K562 (cell line): ENCODE results near the gene AFF3. TPM values are rescaled to one million over a fixed set of nuclear protein-coding genes. Genes with fewer than 3 reads are reported as not detected.

Source experiments
- ATAC-seq: fragments of 200-7000 bp; cut with Tn5 transposase; 3 replicates; pipeline ENCODE4 v1.9.1; 2020; ENCODE audit warnings: moderate library complexity
- BruUV-seq: library from RNA; stranded (reverse); fragments of 400-500 nt; replicated peaks from 2 replicates; lab custom pipeline; 2021; lab: Mats Ljungman, UMichigan
- CTCF ChIA-PET: fragments of 300-600 bp; formaldehyde crosslinking; extraction: SDS; loops from one replicate; lab custom pipeline; 2021; ENCODE audit warnings: low intra/inter-chr PET ratio; lab: Yijun Ruan, JAX
- POLR2A ChIA-PET: fragments of 300-600, 350-650 bp; sonication (Branson Sonifier 250); formaldehyde crosslinking; extraction: SDS; loops from one replicate; lab custom pipeline; 2021; ENCODE audit warnings: antibody characterized with exemption, inconsistent platforms; lab: Yijun Ruan, JAX
- DNase-seq, 4 experiments: peaks; one replicate each; pipeline versions ENCODE4 v3.0.0 to v3.0.0-alpha.2; 2011 to 2018; ENCODE audit warnings: low spot score in 3 of 4, mixed read lengths in 3 of 4; ENCODE audit errors: extremely low read depth in 1 of 4
- FAIRE-seq: peaks from 2 replicates; lab custom pipeline; 2011; peaks lifted over from hg19 to GRCh38; lab: Jason Lieb, UNC
- H2AFZ ChIP-seq: 2 replicates; pipeline ENCODE4 v1.6.0; 2011; ENCODE audit warnings: low read depth, low read length, control low read depth, inconsistent platforms
- H3K27ac ChIP-seq: fragments of 200-600 bp; 3 replicates; pipeline ENCODE4 v1.8.0; 2011; ENCODE audit warnings: low read depth, mild to moderate bottlenecking, control low read depth, inconsistent platforms, low read length, moderate library complexity, mixed read lengths; ENCODE audit errors: extremely low read depth
- H3K27me3 ChIP-seq, 2 experiments: fragments of 300-600 bp in 1 of 2; 2 replicates in 1 of 2; 3 replicates in 1 of 2; pipeline versions ENCODE4 v1.6.0 to v1.8.0; 2011; ENCODE audit warnings: inconsistent platforms in 2 of 2, low read length in 2 of 2, mild to moderate bottlenecking in 1 of 2, mixed read lengths in 1 of 2, moderate library complexity in 1 of 2; ENCODE audit not compliant: control insufficient read depth in 2 of 2, insufficient read depth in 2 of 2
- H3K36me3 ChIP-seq: fragments of 300-600 bp; 3 replicates; pipeline ENCODE4 v1.8.0; 2011; ENCODE audit warnings: mild to moderate bottlenecking, low read length, inconsistent platforms; ENCODE audit not compliant: control insufficient read depth, insufficient read depth
- H3K4me1 ChIP-seq, 2 experiments: fragments of 200-600 bp in 1 of 2; replicated peaks in 1 of 2; 2 replicates in 1 of 2; 3 replicates in 1 of 2; pipeline versions ENCODE4 v1.5.1 to v1.8.0; 2011; ENCODE audit warnings: inconsistent platforms in 2 of 2, low read length in 2 of 2, mild to moderate bottlenecking in 1 of 2, mixed read lengths in 1 of 2, moderate library complexity in 1 of 2; ENCODE audit not compliant: control insufficient read depth in 2 of 2, insufficient read depth in 2 of 2
- H3K4me2 ChIP-seq: 2 replicates; pipeline ENCODE4 v1.6.1; 2011; ENCODE audit warnings: low read length, control low read depth, inconsistent platforms, mixed read lengths; ENCODE audit not compliant: insufficient read depth
- H3K4me3 ChIP-seq: fragments of 200-600 bp; sonication (generic), shearing (Covaris generic); 2 replicates; pipeline ENCODE4 v1.5.1; 2016; ENCODE audit warnings: control low read depth, inconsistent platforms
- H3K79me2 ChIP-seq: fragments of 200-600 bp; 3 replicates; pipeline ENCODE4 v1.8.0; 2011; ENCODE audit warnings: low read length, inconsistent platforms; ENCODE audit not compliant: control insufficient read depth, insufficient read depth
- H3K9ac ChIP-seq, 2 experiments: 2 replicates each; pipeline versions ENCODE4 v1.6.0 to v1.6.1; 2011; ENCODE audit warnings: low read depth in 2 of 2, low read length in 2 of 2, control low read depth in 1 of 2, inconsistent platforms in 1 of 2, mild to moderate bottlenecking in 1 of 2, mixed read lengths in 1 of 2; ENCODE audit not compliant: insufficient read depth in 1 of 2
- H3K9me1 ChIP-seq: one replicate; pipeline ENCODE4 v1.6.0; 2011; ENCODE audit warnings: inconsistent platforms, mild to moderate bottlenecking, low read length, moderate library complexity; ENCODE audit not compliant: control insufficient read depth, insufficient read depth
- H3K9me3 ChIP-seq: replicated peaks from 2 replicates; pipeline ENCODE4 v1.5.1; 2011; ENCODE audit warnings: low read depth, low read length, inconsistent platforms; ENCODE audit not compliant: control insufficient read depth, insufficient read depth
- H4K20me1 ChIP-seq: replicated peaks from 2 replicates; pipeline ENCODE4 v1.6.1; 2011; ENCODE audit warnings: low read length, inconsistent platforms, mixed read lengths; ENCODE audit not compliant: control insufficient read depth, insufficient read depth
- CHD4 ChIP-seq: fragments of 200-600 bp; sonication (generic); IDR thresholded peaks from 3 replicates; pipeline ENCODE4 v1.6.1; 2012; ENCODE audit warnings: low read depth, mild to moderate bottlenecking, mixed read lengths, low read length, inconsistent platforms; ENCODE audit not compliant: insufficient read depth, insufficient replicate concordance, poor library complexity, severe bottlenecking
- SPI1 ChIP-seq: IDR thresholded peaks from 2 replicates; pipeline ENCODE4 v1.6.1; 2011; ENCODE audit warnings: low read depth, low read length, control low read depth, borderline replicate concordance
- WGBS: fragments of 100-300 bp; shearing (Covaris generic); methylation state at CpG from one replicate; pipeline ENCODE4 v1.1.6; 2016; ENCODE audit warnings: low coverage, mixed read lengths; ENCODE audit not compliant: insufficient coverage; ENCODE audit errors: missing lambda C conversion rate; 5-methylcytosine and 5-hydroxymethylcytosine counted together
- in situ Hi-C: fragments of 300-500 bp; cut with MboI; formaldehyde crosslinking; loops from 4 replicates; pipeline ENCODE4 v1.15.0; 2018; ENCODE audit warnings: inconsistent platforms, mixed read lengths
- intact Hi-C: fragments of 100-400 bp; cut with micrococcal nuclease; formaldehyde crosslinking; loops from 2 replicates; pipeline ENCODE4 v1.14.2; 2022
- polyA plus RNA-seq, 8 experiments: library from polyadenylated mRNA; depleted of rRNA in 4 of 8; stranded (reverse) in 5 of 8; unstranded in 3 of 8; fragments of >200 nt; fragmentation: Nextera tagmentation in 2 of 8; fragmentation: Illumina TruSeq in 1 of 8; extraction: Ambion mirVana in 2 of 8; extraction: Trizol in 1 of 8; gene quantifications; 2 replicates each; pipeline versions ENCODE4 v1.2.1 to v1.2.3, GENCODE V29; 2011 to 2014; ENCODE audit warnings: inconsistent platforms in 1 of 8, missing spikeins in 1 of 8
- total RNA-seq, 7 experiments: library from RNA; depleted of rRNA in 6 of 7; stranded (reverse); fragments of >200 nt in 6 of 7; fragmentation: Illumina TruSeq in 2 of 7; extraction: Trizol in 2 of 7; gene quantifications; 2 replicates each; pipeline versions ENCODE4 v1.2.1 to v1.2.3, GENCODE V29; 2011 to 2021; ENCODE audit warnings: low replicate concordance in 1 of 7
- TF ChIP-seq, protein P1 (sequence below): fragments of 250-450 bp; sonication (Bioruptor Pico); IDR thresholded peaks from 2 replicates; pipeline ENCODE4 v1.5.0; 2021; ENCODE audit warnings: mild to moderate bottlenecking, borderline replicate concordance

AFF3 gene
- total and polyA plus RNA-seq, 9 of the 15 experiments (the other 6 are each of a cell fraction or from before 2014, with no cell fraction given) = 0.02 to 0.11 TPM; not detected in 7

DNA sequence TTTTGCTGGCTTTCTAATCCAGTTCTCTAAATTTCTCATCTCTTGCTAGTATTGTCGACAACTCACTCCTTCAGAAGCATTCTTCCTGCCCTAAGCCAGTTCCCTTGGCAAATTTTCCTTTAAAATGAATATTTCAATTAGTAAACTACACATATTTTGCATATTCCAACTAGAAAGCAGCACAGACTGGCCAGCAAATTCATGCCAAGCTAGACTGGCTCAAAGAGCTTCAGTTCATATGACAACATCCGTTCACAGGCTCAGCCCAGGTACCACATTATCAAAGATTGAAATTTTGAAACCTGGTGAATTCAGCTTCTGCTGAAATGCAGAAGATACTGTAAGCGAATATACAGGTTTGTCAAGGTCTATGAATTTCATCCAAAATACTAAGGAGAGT is 64.5 kb downstream of the AFF3 start:
- no peaks in the 10 kb centered on the region for H3K36me3 ChIP-seq
- H3K4me1 ChIP-seq = no peaks in the 10 kb centered on the region
- in situ Hi-C loops (no loop called here), intact Hi-C loops (no loop called here)
- H3K4me3 ChIP-seq = no peak overlapping the region
- FAIRE-seq (no peak), DNase-seq (no peak), ATAC-seq (no peak)
- H2AFZ ChIP-seq = no peak overlapping the region
- H3K9ac ChIP-seq = no peak overlapping the region
- no peak for TF ChIP-seq SPI1
- TF ChIP-seq, protein P1, sequence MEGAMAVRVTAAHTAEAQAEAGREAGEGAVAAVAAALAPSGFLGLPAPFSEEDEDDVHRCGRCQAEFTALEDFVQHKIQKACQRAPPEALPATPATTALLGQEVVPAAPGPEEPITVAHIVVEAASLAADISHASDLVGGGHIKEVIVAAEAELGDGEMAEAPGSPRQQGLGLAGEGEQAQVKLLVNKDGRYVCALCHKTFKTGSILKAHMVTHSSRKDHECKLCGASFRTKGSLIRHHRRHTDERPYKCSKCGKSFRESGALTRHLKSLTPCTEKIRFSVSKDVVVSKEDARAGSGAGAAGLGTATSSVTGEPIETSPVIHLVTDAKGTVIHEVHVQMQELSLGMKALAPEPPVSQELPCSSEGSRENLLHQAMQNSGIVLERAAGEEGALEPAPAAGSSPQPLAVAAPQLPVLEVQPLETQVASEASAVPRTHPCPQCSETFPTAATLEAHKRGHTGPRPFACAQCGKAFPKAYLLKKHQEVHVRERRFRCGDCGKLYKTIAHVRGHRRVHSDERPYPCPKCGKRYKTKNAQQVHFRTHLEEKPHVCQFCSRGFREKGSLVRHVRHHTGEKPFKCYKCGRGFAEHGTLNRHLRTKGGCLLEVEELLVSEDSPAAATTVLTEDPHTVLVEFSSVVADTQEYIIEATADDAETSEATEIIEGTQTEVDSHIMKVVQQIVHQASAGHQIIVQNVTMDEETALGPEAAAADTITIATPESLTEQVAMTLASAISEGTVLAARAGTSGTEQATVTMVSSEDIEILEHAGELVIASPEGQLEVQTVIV (CRISPR knock-in tag) = no peak
- TF ChIP-seq CHD4 = no peak
- no peak overlapping the region for H3K4me2 ChIP-seq
- ChIA-PET CTCF (no interaction called here), POLR2A (interaction anchor here (0.7 kb wide), 1 partner anchor 458 kb away, joined by 3 read pairs; no protein-coding TSS in a partner anchor)
- BruUV-seq = no TSS peak
- H3K79me2 ChIP-seq = no peaks in the 10 kb centered on the region
- WGBS = 0% methylated on average over 3 of the region's 3 CpGs
- no peak overlapping the region for H3K27ac ChIP-seq
- no peaks in the 10 kb centered on the region for H3K9me3 ChIP-seq
- H3K9me1 ChIP-seq = no peaks in the 10 kb centered on the region
- no peaks in the 10 kb centered on the region for H4K20me1 ChIP-seq
- H3K27me3 ChIP-seq = peaks cover 2 to 10% of the 10 kb centered on the region in 2 experiments; a peak in 3 of 5 replicates
